K562 (cell line): Measurements from ENCODE around the gene B4GALNT4. TPM values are rescaled to one million over a fixed set of nuclear protein-coding genes. Genes with fewer than 3 reads are reported as not detected.

Experiments
- BACH1 ChIP-seq: fragments of 200-800 bp; sonication (Bioruptor generic); IDR thresholded peaks from 2 replicates; pipeline ENCODE4 v1.6.1; 2016; ENCODE audit warnings: missing genetic modification characterization, missing compliant biosample characterization
- BCL6 ChIP-seq: fragments of 250-450 bp; sonication (Bioruptor Pico); IDR thresholded peaks from 2 replicates; pipeline ENCODE4 v1.4.0; 2020
- FOXJ3 ChIP-seq: sonication (generic); formaldehyde crosslinking; IDR thresholded peaks from 2 replicates; pipeline ENCODE4 v1.4.0; 2020; ENCODE audit warnings: mild to moderate bottlenecking, missing genetic modification reagents
- FOXK1 ChIP-seq: sonication (generic); formaldehyde crosslinking; IDR thresholded peaks from 2 replicates; pipeline ENCODE4 v1.8.0; 2022; ENCODE audit warnings: missing genetic modification reagents, mild to moderate bottlenecking, borderline replicate concordance
- HDGF ChIP-seq: fragments of 450-650 bp; IDR thresholded peaks from 2 replicates; pipeline ENCODE4 v1.6.1; 2016
- HES1 ChIP-seq: fragments of 450-650 bp; IDR thresholded peaks from 2 replicates; pipeline ENCODE4 v1.6.1; 2016; ENCODE audit warnings: low read depth, mild to moderate bottlenecking, moderate library complexity
- HMBOX1 ChIP-seq: sonication (generic); IDR thresholded peaks from 2 replicates; pipeline ENCODE4 v1.6.1; 2016
- HMG20A ChIP-seq: fragments of 450-650 bp; formaldehyde crosslinking; conservative IDR thresholded peaks from 2 replicates; pipeline ENCODE4 v1.4.0; 2020; ENCODE audit warnings: mild to moderate bottlenecking, mixed read lengths
- JUND ChIP-seq, 2 experiments: IDR thresholded peaks; 2 replicates in 1 of 2; 3 replicates in 1 of 2; pipeline ENCODE4 v1.6.1; 2011; ENCODE audit warnings: borderline replicate concordance in 2 of 2, low read depth in 2 of 2, low read length in 2 of 2, improper control_type of control experiment in 1 of 2, missing biosample characterization in 1 of 2, missing genetic modification characterization in 1 of 2, missing genetic modification reagents in 1 of 2
- NBN ChIP-seq: fragments of 450-650 bp; IDR thresholded peaks from 2 replicates; pipeline ENCODE4 v1.6.1; 2016; ENCODE audit warnings: low read depth, mild to moderate bottlenecking
- POLR2G ChIP-seq: fragments of 200-400 bp; formaldehyde crosslinking; IDR thresholded peaks from 2 replicates; pipeline ENCODE4 v1.6.1; 2017; ENCODE audit warnings: low read depth, mild to moderate bottlenecking, antibody characterized with exemption, low read length, moderate library complexity
- TFAP4 ChIP-seq: sonication (generic); formaldehyde crosslinking; IDR thresholded peaks from 2 replicates; pipeline ENCODE4 v1.8.0; 2022; ENCODE audit warnings: missing genetic modification reagents, mild to moderate bottlenecking, moderate library complexity, borderline replicate concordance
- YY1 ChIP-seq, 3 experiments: IDR thresholded peaks; 2 replicates each; pipeline ENCODE4 v1.6.1; 2011; ENCODE audit warnings: low read length in 2 of 3, mild to moderate bottlenecking in 2 of 3, moderate library complexity in 2 of 3, borderline replicate concordance in 1 of 3, control low read depth in 1 of 3, low read depth in 1 of 3; ENCODE audit not compliant: insufficient read depth in 3 of 3, insufficient replicate concordance in 2 of 3, control insufficient read depth in 1 of 3, insufficient read length in 1 of 3; ENCODE audit errors: extremely low read depth in 1 of 3
- ZNF512 ChIP-seq: IDR thresholded peaks from 2 replicates; pipeline ENCODE4 v1.6.1; 2016; ENCODE audit warnings: missing genetic modification characterization, missing compliant biosample characterization
- polyA plus RNA-seq, 8 experiments: library from polyadenylated mRNA; depleted of rRNA in 4 of 8; stranded (reverse) in 5 of 8; unstranded in 3 of 8; fragments of >200 nt; fragmentation: Nextera tagmentation in 2 of 8; fragmentation: Illumina TruSeq in 1 of 8; extraction: Ambion mirVana in 2 of 8; extraction: Trizol in 1 of 8; gene quantifications; 2 replicates each; pipeline versions ENCODE4 v1.2.1 to v1.2.3, GENCODE V29; 2011 to 2014; ENCODE audit warnings: inconsistent platforms in 1 of 8, missing spikeins in 1 of 8
- total RNA-seq, 7 experiments: library from RNA; depleted of rRNA in 6 of 7; stranded (reverse); fragments of >200 nt in 6 of 7; fragmentation: Illumina TruSeq in 2 of 7; extraction: Trizol in 2 of 7; gene quantifications; 2 replicates each; pipeline versions ENCODE4 v1.2.1 to v1.2.3, GENCODE V29; 2011 to 2021; ENCODE audit warnings: low replicate concordance in 1 of 7
- TF ChIP-seq, protein P1 (sequence below): IDR thresholded peaks from 2 replicates; pipeline ENCODE4 v1.6.1; 2012; ENCODE audit warnings: low read depth, low read length, improper control_type of control experiment, borderline replicate concordance
- TF ChIP-seq, protein P2 (sequence below): sonication (generic); formaldehyde crosslinking; IDR thresholded peaks from 2 replicates; pipeline ENCODE4 v1.8.1; 2023; ENCODE audit warnings: mild to moderate bottlenecking, missing genetic modification reagents

B4GALNT4 gene
- total and polyA plus RNA-seq, 9 of the 15 experiments (the other 6 are each of a cell fraction or from before 2014, with no cell fraction given) = 0.20 to 37.1 (median 10.8) TPM; not detected in 1

GRCh38 chr11:394034-394857 is 24.9 kb downstream of the B4GALNT4 start, which contains the start of gene PKP3 (continued):
- TF ChIP-seq, protein P1, sequence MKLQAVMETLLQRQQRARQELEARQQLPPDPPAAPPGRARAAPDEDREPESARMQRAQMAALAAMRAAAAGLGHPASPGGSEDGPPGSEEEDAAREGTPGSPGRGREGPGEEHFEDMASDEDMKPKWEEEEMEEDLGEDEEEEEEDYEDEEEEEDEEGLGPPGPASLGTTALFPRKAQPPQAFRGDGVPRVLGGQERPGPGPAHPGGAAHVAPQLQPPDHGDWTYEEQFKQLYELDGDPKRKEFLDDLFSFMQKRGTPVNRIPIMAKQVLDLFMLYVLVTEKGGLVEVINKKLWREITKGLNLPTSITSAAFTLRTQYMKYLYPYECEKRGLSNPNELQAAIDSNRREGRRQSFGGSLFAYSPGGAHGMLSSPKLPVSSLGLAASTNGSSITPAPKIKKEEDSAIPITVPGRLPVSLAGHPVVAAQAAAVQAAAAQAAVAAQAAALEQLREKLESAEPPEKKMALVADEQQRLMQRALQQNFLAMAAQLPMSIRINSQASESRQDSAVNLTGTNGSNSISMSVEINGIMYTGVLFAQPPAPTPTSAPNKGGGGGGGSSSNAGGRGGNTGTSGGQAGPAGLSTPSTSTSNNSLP = no peak
- TF ChIP-seq HES1 = no peak
- TF ChIP-seq BACH1 = no peak
- TF ChIP-seq HMBOX1 = no peak
- no peak for TF ChIP-seq ZNF512 (tag)
- peak; percentile 92 for TF ChIP-seq POLR2G
- TF ChIP-seq JUND (IDR thresholded peaks at IDR 0.05; ENCODE audit: borderline replicate concordance, low read depth, low read length) = peak; percentile 84
- TF ChIP-seq JUND (tag; IDR thresholded peaks at IDR 0.05; ENCODE audit: borderline replicate concordance, low read depth, low read length) = no peak; the same call in 2 of the 3 replicates
- TF ChIP-seq FOXK1 = no peak
- TF ChIP-seq HMG20A (CRISPR knock-in tag) = no peak
- no peak for TF ChIP-seq FOXJ3
- 0 out of 2 replicates have a peak, but pooled peaks have one; percentile 33 for TF ChIP-seq NBN
- peak; percentile 13 to 61 (median 32) for TF ChIP-seq YY1 (IDR thresholded peaks at IDR 0.05; ENCODE audit: borderline replicate concordance in 1 of 3, control insufficient read depth in 1 of 3, extremely low read depth in 1 of 3, insufficient read depth in 3 of 3, insufficient read length in 1 of 3, insufficient replicate concordance in 2 of 3, low read depth in 1 of 3, low read length in 2 of 3)
- peak; percentile 64 for TF ChIP-seq TFAP4 (CRISPR knock-in tag)
- no peak for TF ChIP-seq BCL6
- TF ChIP-seq, protein P2, sequence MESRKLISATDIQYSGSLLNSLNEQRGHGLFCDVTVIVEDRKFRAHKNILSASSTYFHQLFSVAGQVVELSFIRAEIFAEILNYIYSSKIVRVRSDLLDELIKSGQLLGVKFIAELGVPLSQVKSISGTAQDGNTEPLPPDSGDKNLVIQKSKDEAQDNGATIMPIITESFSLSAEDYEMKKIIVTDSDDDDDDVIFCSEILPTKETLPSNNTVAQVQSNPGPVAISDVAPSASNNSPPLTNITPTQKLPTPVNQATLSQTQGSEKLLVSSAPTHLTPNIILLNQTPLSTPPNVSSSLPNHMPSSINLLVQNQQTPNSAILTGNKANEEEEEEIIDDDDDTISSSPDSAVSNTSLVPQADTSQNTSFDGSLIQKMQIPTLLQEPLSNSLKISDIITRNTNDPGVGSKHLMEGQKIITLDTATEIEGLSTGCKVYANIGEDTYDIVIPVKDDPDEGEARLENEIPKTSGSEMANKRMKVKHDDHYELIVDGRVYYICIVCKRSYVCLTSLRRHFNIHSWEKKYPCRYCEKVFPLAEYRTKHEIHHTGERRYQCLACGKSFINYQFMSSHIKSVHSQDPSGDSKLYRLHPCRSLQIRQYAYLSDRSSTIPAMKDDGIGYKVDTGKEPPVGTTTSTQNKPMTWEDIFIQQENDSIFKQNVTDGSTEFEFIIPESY (CRISPR knock-in tag) = peak; percentile 87
- TF ChIP-seq HDGF = no peak
